GM12878 (cell line): Measurements from ENCODE around the gene LMLN. TPM values are rescaled to one million over a fixed set of nuclear protein-coding genes. Genes with fewer than 3 reads are reported as not detected.
"Not testable (repeated sequence)": the region's sequence is repeated elsewhere in the genome, so short reads cannot be mapped to it uniquely, and the experiment has no call there.

Source experiments
- ATAC-seq: fragments of 200-7000 bp; cut with Tn5 transposase; 3 replicates; pipeline ENCODE4 v1.9.1; 2020; ENCODE audit warnings: mild to moderate bottlenecking, moderate library complexity
- BruUV-seq: library from RNA; stranded (reverse); fragments of 400-500 nt; replicated peaks from 2 replicates; lab custom pipeline; 2021; lab: Mats Ljungman, UMichigan
- CTCF ChIA-PET: fragments of 300-600 bp; sonication (Branson Sonifier 250); formaldehyde crosslinking; extraction: SDS; loops from one replicate; lab custom pipeline; 2021; ENCODE audit warnings: inconsistent platforms; lab: Yijun Ruan, JAX
- POLR2A ChIA-PET: fragments of 350-600 bp; formaldehyde crosslinking; extraction: SDS; loops from one replicate; lab custom pipeline; 2021; ENCODE audit warnings: inconsistent platforms; lab: Charles Lee
- RAD21 ChIA-PET: fragments of 300-600 bp; sonication (Branson Sonifier 250); formaldehyde crosslinking; loops from one replicate; lab custom pipeline; 2023; ENCODE audit warnings: antibody characterized with exemption; ENCODE audit not compliant: unreplicated experiment; lab: Charles Lee
- SMC1A ChIA-PET: fragments of 300-600 bp; sonication (Branson Sonifier 250); formaldehyde crosslinking; loops from one replicate; lab custom pipeline; 2023; ENCODE audit not compliant: unreplicated experiment, uncharacterized antibody; lab: Charles Lee
- DNase-seq: peaks from one replicate; pipeline ENCODE4 v3.0.0-alpha.2; 2011; ENCODE audit warnings: low read depth, low spot score
- FAIRE-seq: peaks from 3 replicates; lab custom pipeline; 2011; peaks lifted over from hg19 to GRCh38; lab: Jason Lieb, UNC
- H2AFZ ChIP-seq: 2 replicates; pipeline ENCODE4 v1.6.0; 2011; ENCODE audit warnings: low read depth, low read length, control low read depth; ENCODE audit not compliant: control insufficient read depth
- H3K27ac ChIP-seq: 2 replicates; pipeline ENCODE4 v1.5.1; 2011; ENCODE audit warnings: control low read depth; ENCODE audit not compliant: control insufficient read depth, insufficient read depth
- H3K27me3 ChIP-seq, 2 experiments: replicated peaks in 1 of 2; 2 replicates each; pipeline versions ENCODE4 v1.6.0 to v1.6.1; 2011; ENCODE audit warnings: low read length in 1 of 2; ENCODE audit not compliant: control insufficient read depth in 2 of 2, insufficient read depth in 2 of 2
- H3K36me3 ChIP-seq, 2 experiments: 2 replicates each; pipeline ENCODE4 v1.5.1; 2011; ENCODE audit warnings: low read length in 1 of 2; ENCODE audit not compliant: control insufficient read depth in 2 of 2, insufficient read depth in 2 of 2
- H3K4me1 ChIP-seq: 2 replicates; pipeline ENCODE4 v1.6.1; 2011; ENCODE audit warnings: mild to moderate bottlenecking, low read length, moderate library complexity, mixed read lengths; ENCODE audit not compliant: control insufficient read depth, insufficient read depth
- H3K4me2 ChIP-seq: 2 replicates; pipeline ENCODE4 v1.6.0; 2011; ENCODE audit warnings: control low read depth; ENCODE audit not compliant: control insufficient read depth, insufficient read depth
- H3K4me3 ChIP-seq: fragments of 200-600 bp; sonication (generic); 2 replicates; pipeline ENCODE4 v1.5.1; 2016
- H3K79me2 ChIP-seq: 2 replicates; pipeline ENCODE4 v1.6.0; 2011; ENCODE audit warnings: low read length; ENCODE audit not compliant: control insufficient read depth, insufficient read depth
- H3K9ac ChIP-seq: 2 replicates; pipeline ENCODE4 v1.8.0; 2011; ENCODE audit warnings: low read length, control low read depth, mixed read lengths; ENCODE audit not compliant: control insufficient read depth, insufficient read depth
- H3K9me3 ChIP-seq: replicated peaks from 3 replicates; pipeline ENCODE4 v1.5.1; 2011; ENCODE audit warnings: mild to moderate bottlenecking, low read length; ENCODE audit not compliant: control insufficient read depth, insufficient read depth
- H4K20me1 ChIP-seq: 2 replicates; pipeline ENCODE4 v1.6.0; 2011; ENCODE audit not compliant: control insufficient read depth, insufficient read depth
- ATF2 ChIP-seq: IDR thresholded peaks from 2 replicates; pipeline ENCODE4 v1.6.1; 2012; ENCODE audit warnings: low read length, inconsistent platforms
- BCL3 ChIP-seq: IDR thresholded peaks from 2 replicates; pipeline ENCODE4 v1.6.1; 2011; ENCODE audit warnings: borderline replicate concordance, low read depth, mild to moderate bottlenecking, moderate library complexity, low read length; ENCODE audit not compliant: insufficient read depth, poor library complexity, severe bottlenecking
- BHLHE40 ChIP-seq, 2 experiments: fragments of 450-650 bp in 1 of 2; IDR thresholded peaks; 2 replicates each; pipeline ENCODE4 v1.6.1; 2011 to 2017; ENCODE audit warnings: low read depth in 2 of 2, borderline replicate concordance in 1 of 2, improper control_type of control experiment in 1 of 2, low read length in 1 of 2, mild to moderate bottlenecking in 1 of 2
- CEBPB ChIP-seq, 2 experiments: fragments of 150-350 bp in 1 of 2; IDR thresholded peaks; 2 replicates each; pipeline ENCODE4 v1.6.1; 2012 to 2014; ENCODE audit warnings: low read depth in 2 of 2, low read length in 2 of 2, borderline replicate concordance in 1 of 2, inconsistent platforms in 1 of 2
- HCFC1 ChIP-seq: fragments of 150-350 bp; IDR thresholded peaks from 2 replicates; pipeline ENCODE4 v1.6.1; 2014; ENCODE audit warnings: low read length
- NR2C2 ChIP-seq: IDR thresholded peaks from 2 replicates; pipeline ENCODE4 v1.6.1; 2011; ENCODE audit warnings: borderline replicate concordance, low read depth; ENCODE audit not compliant: control insufficient read depth, insufficient read length
- PAX5 ChIP-seq: IDR thresholded peaks from 2 replicates; pipeline ENCODE4 v1.6.1; 2011; ENCODE audit warnings: low read depth, low read length, borderline replicate concordance
- WGBS: methylation state at CpG from one replicate; pipeline ENCODE4 v1.1.6; 2016; ENCODE audit warnings: low lambda C conversion rate; ENCODE audit not compliant: insufficient replicate concordance, insufficient coverage; ENCODE audit errors: missing lambda C conversion rate; 5-methylcytosine and 5-hydroxymethylcytosine counted together
- in situ Hi-C: fragments of 300-500 bp; cut with MboI; formaldehyde crosslinking; loops from 9 replicates; pipeline ENCODE4 v1.14.3; 2018; ENCODE audit warnings: mixed read lengths
- intact Hi-C: fragments of 100-400 bp; cut with micrococcal nuclease; formaldehyde crosslinking; loops from one replicate; pipeline ENCODE4 v1.14.2; 2022; ENCODE audit not compliant: unreplicated experiment
- polyA plus RNA-seq, 11 experiments: library from polyadenylated mRNA; depleted of rRNA in 4 of 11; unstranded in 6 of 11; stranded (reverse) in 5 of 11; fragments of >200 nt; fragmentation: Nextera tagmentation in 4 of 11; fragmentation: Illumina TruSeq in 1 of 11; extraction: Ambion mirVana in 4 of 11; extraction: Trizol in 1 of 11; gene quantifications; 1 replicate in 1 of 11; 2 replicates in 10 of 11; pipeline versions ENCODE4 v1.2.1 to v1.2.3, GENCODE V29; 2011 to 2016; ENCODE audit warnings: inconsistent platforms in 2 of 11, missing spikeins in 2 of 11, low read depth in 1 of 11
- total RNA-seq, 4 experiments: library from RNA; depleted of rRNA in 3 of 4; stranded (reverse); fragments of >200 nt in 3 of 4; fragmentation: Illumina TruSeq in 1 of 4; extraction: Trizol in 1 of 4; gene quantifications; 2 replicates each; pipeline versions ENCODE4 v1.2.1 to v1.2.3, GENCODE V29; 2013 to 2021
- TF ChIP-seq, protein P1 (sequence below): fragments of 450-650 bp; IDR thresholded peaks from 2 replicates; pipeline ENCODE4 v1.6.1; 2018; ENCODE audit warnings: mild to moderate bottlenecking, low read depth, moderate library complexity; ENCODE audit not compliant: partially characterized antibody
- TF ChIP-seq, protein P2 (sequence below): fragments of 450-650 bp; formaldehyde crosslinking; IDR thresholded peaks from 2 replicates; pipeline ENCODE4 v1.5.0; 2022; ENCODE audit warnings: mild to moderate bottlenecking, missing genetic modification characterization

The LMLN gene
- total and polyA plus RNA-seq, 10 of the 15 experiments (the other 5 are each of a cell fraction or from before 2014, with no cell fraction given): 0.02 to 1.7 (median 0.81) TPM

GRCh38 chr3:197958346-197958745 is 1.7 kb upstream of the LMLN start (continued):
- TF ChIP-seq, protein P1, sequence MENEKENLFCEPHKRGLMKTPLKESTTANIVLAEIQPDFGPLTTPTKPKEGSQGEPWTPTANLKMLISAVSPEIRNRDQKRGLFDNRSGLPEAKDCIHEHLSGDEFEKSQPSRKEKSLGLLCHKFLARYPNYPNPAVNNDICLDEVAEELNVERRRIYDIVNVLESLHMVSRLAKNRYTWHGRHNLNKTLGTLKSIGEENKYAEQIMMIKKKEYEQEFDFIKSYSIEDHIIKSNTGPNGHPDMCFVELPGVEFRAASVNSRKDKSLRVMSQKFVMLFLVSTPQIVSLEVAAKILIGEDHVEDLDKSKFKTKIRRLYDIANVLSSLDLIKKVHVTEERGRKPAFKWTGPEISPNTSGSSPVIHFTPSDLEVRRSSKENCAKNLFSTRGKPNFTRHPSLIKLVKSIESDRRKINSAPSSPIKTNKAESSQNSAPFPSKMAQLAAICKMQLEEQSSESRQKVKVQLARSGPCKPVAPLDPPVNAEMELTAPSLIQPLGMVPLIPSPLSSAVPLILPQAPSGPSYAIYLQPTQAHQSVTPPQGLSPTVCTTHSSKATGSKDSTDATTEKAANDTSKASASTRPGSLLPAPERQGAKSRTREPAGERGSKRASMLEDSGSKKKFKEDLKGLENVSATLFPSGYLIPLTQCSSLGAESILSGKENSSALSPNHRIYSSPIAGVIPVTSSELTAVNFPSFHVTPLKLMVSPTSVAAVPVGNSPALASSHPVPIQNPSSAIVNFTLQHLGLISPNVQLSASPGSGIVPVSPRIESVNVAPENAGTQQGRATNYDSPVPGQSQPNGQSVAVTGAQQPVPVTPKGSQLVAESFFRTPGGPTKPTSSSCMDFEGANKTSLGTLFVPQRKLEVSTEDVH: no peak
- TF ChIP-seq NR2C2: no peak
- no peak for TF ChIP-seq PAX5
- TF ChIP-seq, protein P2, sequence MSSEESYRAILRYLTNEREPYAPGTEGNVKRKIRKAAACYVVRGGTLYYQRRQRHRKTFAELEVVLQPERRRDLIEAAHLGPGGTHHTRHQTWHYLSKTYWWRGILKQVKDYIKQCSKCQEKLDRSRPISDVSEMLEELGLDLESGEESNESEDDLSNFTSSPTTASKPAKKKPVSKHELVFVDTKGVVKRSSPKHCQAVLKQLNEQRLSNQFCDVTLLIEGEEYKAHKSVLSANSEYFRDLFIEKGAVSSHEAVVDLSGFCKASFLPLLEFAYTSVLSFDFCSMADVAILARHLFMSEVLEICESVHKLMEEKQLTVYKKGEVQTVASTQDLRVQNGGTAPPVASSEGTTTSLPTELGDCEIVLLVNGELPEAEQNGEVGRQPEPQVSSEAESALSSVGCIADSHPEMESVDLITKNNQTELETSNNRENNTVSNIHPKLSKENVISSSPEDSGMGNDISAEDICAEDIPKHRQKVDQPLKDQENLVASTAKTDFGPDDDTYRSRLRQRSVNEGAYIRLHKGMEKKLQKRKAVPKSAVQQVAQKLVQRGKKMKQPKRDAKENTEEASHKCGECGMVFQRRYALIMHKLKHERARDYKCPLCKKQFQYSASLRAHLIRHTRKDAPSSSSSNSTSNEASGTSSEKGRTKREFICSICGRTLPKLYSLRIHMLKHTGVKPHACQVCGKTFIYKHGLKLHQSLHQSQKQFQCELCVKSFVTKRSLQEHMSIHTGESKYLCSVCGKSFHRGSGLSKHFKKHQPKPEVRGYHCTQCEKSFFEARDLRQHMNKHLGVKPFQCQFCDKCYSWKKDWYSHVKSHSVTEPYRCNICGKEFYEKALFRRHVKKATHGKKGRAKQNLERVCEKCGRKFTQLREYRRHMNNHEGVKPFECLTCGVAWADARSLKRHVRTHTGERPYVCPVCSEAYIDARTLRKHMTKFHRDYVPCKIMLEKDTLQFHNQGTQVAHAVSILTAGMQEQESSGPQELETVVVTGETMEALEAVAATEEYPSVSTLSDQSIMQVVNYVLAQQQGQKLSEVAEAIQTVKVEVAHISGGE: no peak
- no peak for TF ChIP-seq ATF2
- no peak for TF ChIP-seq CEBPB (IDR thresholded peaks at IDR 0.05; ENCODE audit: borderline replicate concordance in 1 of 2, low read depth in 2 of 2, low read length in 2 of 2)
- no peak for TF ChIP-seq HCFC1
- no peak for TF ChIP-seq BCL3
- no peak for TF ChIP-seq BHLHE40 (IDR thresholded peaks at IDR 0.05; ENCODE audit: borderline replicate concordance in 1 of 2, low read depth in 2 of 2, low read length in 1 of 2)
- TF ChIP-seq, all 136 proteins: peak for 0

DNA sequence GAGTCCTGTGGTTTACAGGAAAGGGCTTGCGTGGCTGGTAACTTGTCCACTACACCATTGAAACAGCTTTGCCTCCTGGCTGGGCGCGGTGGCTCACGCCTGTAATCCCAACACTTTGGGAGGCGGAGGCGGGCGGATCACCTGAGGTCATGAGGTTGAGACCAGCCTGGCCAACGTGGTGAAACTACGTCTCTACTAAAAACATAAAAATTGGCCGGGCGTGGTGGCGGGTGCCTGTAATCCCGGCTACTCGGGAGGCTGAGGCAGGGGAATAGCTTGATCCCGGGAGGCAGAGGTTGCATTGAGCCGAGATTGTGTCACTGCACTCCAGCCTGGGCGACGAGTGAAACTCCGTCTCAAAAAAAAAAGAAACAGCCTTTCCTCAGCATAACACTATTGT is 1.2 kb upstream of the LMLN start:
- H3K9ac ChIP-seq, in situ Hi-C loops, H3K9me3 ChIP-seq, H3K4me1 ChIP-seq, H4K20me1 ChIP-seq, ATAC-seq, H2AFZ ChIP-seq, H3K27me3 ChIP-seq, BruUV-seq, DNase-seq, FAIRE-seq, H3K27ac ChIP-seq, H3K79me2 ChIP-seq: not testable (repeated sequence)
- POLR2A ChIA-PET: interaction anchor here (0.6 to 1.3 kb wide), 3 partner anchors 8 to 346 kb away, joined by 4 to 7 read pairs (median 5); partner anchors contain the start of gene RPL35A
- RAD21 ChIA-PET: interaction anchor here (1.0 kb wide), 1 partner anchor 8 kb away, joined by 3 read pairs; no protein-coding TSS in a partner anchor
- peak overlapping the region; percentile 91 for H3K4me2 ChIP-seq
- peaks cover 7 to 36% of the 10 kb centered on the region in 2 experiments for H3K36me3 ChIP-seq
- CTCF ChIA-PET: interaction anchor here (1.3 to 1.5 kb wide), 2 partner anchors 9 to 15 kb away, joined by 3 to 4 read pairs; partner anchors contain the start of gene RPL35A
- WGBS: 92% methylated on average over 17 of the region's 19 CpGs
- intact Hi-C loops: loop anchor here (1.0 kb wide), 1 partner anchor 9 kb away; the partner anchor contains the start of gene RPL35A
- H3K4me3 ChIP-seq: peak overlapping the region; percentile 66
- SMC1A ChIA-PET: interaction anchor here (2.2 kb wide), 1 partner anchor 9 kb away, joined by 9 read pairs; the partner anchor contains the start of gene RPL35A
